ENCODE data around the gene C1orf232. TPM values are rescaled to one million over a fixed set of nuclear protein-coding genes. Genes with fewer than 3 reads are reported as not detected.

Gene C1orf232
- total and polyA plus RNA-seq, 2 of the 4 experiments (the other 2 are of a cell fraction): not detected

DNA sequence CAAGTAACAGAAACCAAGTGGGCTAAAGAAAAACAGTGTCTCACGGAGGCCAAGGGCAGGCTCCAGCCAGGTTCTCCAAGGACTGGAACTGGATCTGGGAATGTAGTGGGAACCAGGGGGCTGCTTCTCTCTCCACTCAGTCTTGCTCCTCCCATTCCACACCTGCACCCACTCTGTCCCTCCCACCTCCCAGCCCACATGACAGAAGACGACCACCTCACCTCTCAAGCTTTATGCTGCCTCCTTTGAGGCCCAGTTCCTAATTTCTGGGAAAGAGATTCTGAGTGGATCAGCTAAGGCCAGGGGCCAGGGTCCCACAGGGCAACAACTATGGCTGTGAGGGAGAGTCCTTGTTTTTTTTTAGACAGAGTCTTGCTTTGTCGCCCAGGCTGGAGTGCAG lies 46.5 kb upstream of the C1orf232 start:
- H3K14ac ChIP-seq (replicated peaks; ENCODE audit: low read depth, low read length): no peak overlapping the region
- ChIA-PET CTCF (interaction anchor here (0.7 to 2.4 kb wide), 3 partner anchors 8 to 19 kb away, joined by 3 to 6 read pairs (median 3); partner anchors contain the start of gene CEP85), POLR2A (ENCODE audit: unreplicated experiment) (no interaction called here)
- intact Hi-C loops (cut with micrococcal nuclease): no loop called here
- no TSS peak for BruUV-seq (replicated peaks)
- in situ Hi-C loops (cut with MboI; ENCODE audit: low sequenced_read_pairs): no loop called here
- H2AK5ac ChIP-seq (ENCODE audit: low read depth, low read length): no peak overlapping the region
- H3K9me1 ChIP-seq (ENCODE audit: insufficient read depth, low read length): no peaks in the 10 kb centered on the region
- no CpG with 5 or more reads among the region's 3 CpGs for WGBS, 2 experiments (ENCODE audit: extremely low coverage in 2 of 2, insufficient read length in 1 of 2)
- H2AK9ac ChIP-seq (replicated peaks; ENCODE audit: low read depth, low read length, poor library complexity): peak overlapping the region; percentile 65
- H2BK15ac ChIP-seq (ENCODE audit: low read depth, low read length): no peak overlapping the region
- dilution Hi-C loops (cut with HindIII; ENCODE audit: low sequenced_read_pairs, unreplicated experiment): no loop called here
- no peak overlapping the region for H2AFZ ChIP-seq (replicated peaks; ENCODE audit: low read length, poor library complexity)
- TF ChIP-seq RAD21 (IDR thresholded peaks at IDR 0.05; ENCODE audit: low read length) (no peak), MAFK (IDR thresholded peaks at IDR 0.05; ENCODE audit: low read depth, low read length) (no peak), NFE2L2 (IDR thresholded peaks at IDR 0.05; ENCODE audit: low read depth, low read length) (no peak), BHLHE40 (IDR thresholded peaks at IDR 0.05; ENCODE audit: low read depth, low read length) (no peak)
- TF ChIP-seq, protein P1, sequence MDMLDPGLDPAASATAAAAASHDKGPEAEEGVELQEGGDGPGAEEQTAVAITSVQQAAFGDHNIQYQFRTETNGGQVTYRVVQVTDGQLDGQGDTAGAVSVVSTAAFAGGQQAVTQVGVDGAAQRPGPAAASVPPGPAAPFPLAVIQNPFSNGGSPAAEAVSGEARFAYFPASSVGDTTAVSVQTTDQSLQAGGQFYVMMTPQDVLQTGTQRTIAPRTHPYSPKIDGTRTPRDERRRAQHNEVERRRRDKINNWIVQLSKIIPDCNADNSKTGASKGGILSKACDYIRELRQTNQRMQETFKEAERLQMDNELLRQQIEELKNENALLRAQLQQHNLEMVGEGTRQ (IDR thresholded peaks at IDR 0.05; ENCODE audit: low read depth, low read length): no peak
- TF ChIP-seq, protein P2, sequence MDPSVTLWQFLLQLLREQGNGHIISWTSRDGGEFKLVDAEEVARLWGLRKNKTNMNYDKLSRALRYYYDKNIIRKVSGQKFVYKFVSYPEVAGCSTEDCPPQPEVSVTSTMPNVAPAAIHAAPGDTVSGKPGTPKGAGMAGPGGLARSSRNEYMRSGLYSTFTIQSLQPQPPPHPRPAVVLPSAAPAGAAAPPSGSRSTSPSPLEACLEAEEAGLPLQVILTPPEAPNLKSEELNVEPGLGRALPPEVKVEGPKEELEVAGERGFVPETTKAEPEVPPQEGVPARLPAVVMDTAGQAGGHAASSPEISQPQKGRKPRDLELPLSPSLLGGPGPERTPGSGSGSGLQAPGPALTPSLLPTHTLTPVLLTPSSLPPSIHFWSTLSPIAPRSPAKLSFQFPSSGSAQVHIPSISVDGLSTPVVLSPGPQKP (IDR thresholded peaks at IDR 0.05; ENCODE audit: borderline replicate concordance, low read depth, low read length): no peak
- no peak for DNase-seq
- H2BK20ac ChIP-seq (ENCODE audit: low read depth, low read length): no peak overlapping the region
- H3K79me1 ChIP-seq (ENCODE audit: low read depth in 1 of 2, low read length in 2 of 2): no peaks in the 10 kb centered on the region
- no peak overlapping the region for H3K18ac ChIP-seq (ENCODE audit: low read depth, low read length)
- H3K4me2 ChIP-seq (ENCODE audit: low read depth, low read length): no peak overlapping the region
- H3K4me1 ChIP-seq (ENCODE audit: control insufficient read depth, insufficient read depth, low read length): no peaks in the 10 kb centered on the region
- ATAC-seq (ENCODE audit: low read depth): no peak
- H2BK120ac ChIP-seq (ENCODE audit: low read depth, low read length): no peak overlapping the region
- H3K4me3 ChIP-seq (ENCODE audit: insufficient read depth, low read depth, low read length): no peak overlapping the region
- no peaks in the 10 kb centered on the region for H4K20me1 ChIP-seq (ENCODE audit: insufficient read depth, low read length)
- H3K4ac ChIP-seq (ENCODE audit: low read depth, low read length): no peak overlapping the region
- H3K23ac ChIP-seq (ENCODE audit: low read depth, low read length): no peak overlapping the region
- no peak overlapping the region for H3K56ac ChIP-seq (ENCODE audit: extremely low read depth, insufficient read depth, low read length)
- H4K8ac ChIP-seq (ENCODE audit: low read depth in 2 of 2, low read length in 2 of 2): no peak overlapping the region
- no peak overlapping the region for H4K91ac ChIP-seq (ENCODE audit: insufficient read depth, low read depth, low read length)
- H4K5ac ChIP-seq (ENCODE audit: low read depth, low read length): no peak overlapping the region
- no peak overlapping the region for H2BK5ac ChIP-seq (ENCODE audit: low read depth, low read length, poor library complexity, severe bottlenecking)
- H3K9ac ChIP-seq (ENCODE audit: low read depth, low read length): no peak overlapping the region
- H3K27ac ChIP-seq (ENCODE audit: insufficient read depth, low read length): no peak overlapping the region
- H3K27me3 ChIP-seq (ENCODE audit: control insufficient read depth, insufficient read depth, low read length): peaks cover 35% of the 10 kb centered on the region
- no peaks in the 10 kb centered on the region for H3K36me3 ChIP-seq (ENCODE audit: control insufficient read depth, insufficient read depth, low read length)
- no peaks in the 10 kb centered on the region for H3K9me3 ChIP-seq (ENCODE audit: control insufficient read depth, insufficient read depth, low read length)

Data from IMR-90 (cell line).